SH-SY5Y (cell line): ENCODE data around the gene MFAP4.
A peak's percentile ranks its signal among the peaks of the same experiment; 100 is the strongest.

Source experiments
- GATA2 ChIP-seq: IDR thresholded peaks from 2 replicates; pipeline ENCODE4 v1.6.1; 2011; ENCODE audit warnings: mild to moderate bottlenecking, low read depth, low read length
- GATA3 ChIP-seq: IDR thresholded peaks from 2 replicates; pipeline ENCODE4 v1.6.1; 2011; ENCODE audit warnings: low read depth, mild to moderate bottlenecking, low read length, moderate library complexity

The MFAP4 gene

DNA sequence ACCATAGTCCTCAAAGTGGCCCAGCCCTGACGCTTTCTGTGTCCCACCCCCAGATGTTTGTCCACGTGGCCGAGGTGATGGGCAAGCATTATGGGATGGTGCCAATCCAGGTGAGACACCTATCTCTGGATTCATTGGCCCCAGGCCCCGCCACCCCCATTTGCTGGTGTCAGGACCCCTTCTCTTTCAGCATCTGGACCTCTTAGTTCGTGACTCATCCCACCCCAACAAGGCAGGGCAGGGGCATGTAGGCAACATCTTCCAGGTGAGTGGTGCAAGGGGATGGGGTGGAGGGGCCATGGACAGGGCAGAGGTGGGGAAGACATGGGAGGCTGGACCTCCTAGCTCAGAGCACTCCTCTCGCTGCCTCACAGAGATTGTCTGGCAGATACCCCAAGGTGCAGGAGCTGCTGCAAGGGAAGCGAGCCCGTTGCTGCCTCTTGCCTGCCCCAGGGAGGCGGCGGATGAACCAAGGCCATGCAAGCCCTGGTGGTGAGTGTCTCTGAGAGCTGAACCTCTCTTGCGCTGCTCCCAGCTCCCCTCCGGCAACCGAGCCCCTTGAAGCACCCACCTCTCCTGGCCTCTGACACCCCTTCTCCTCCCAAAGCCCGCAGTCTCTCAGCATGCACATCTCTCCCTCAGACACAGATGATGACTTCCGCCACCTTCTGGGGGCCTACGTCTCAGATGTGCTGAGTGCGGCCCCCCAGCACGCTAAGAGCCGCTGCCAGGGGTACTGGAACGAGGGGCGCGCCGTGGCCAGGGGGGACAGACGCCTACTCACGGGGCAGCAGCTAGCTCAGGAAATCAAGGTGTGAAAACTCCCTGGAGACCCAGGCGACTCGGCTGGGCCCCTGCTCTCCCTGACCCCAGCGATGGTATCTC is 27.6 kb upstream of the MFAP4 start:
- no peak for TF ChIP-seq GATA2
- TF ChIP-seq GATA3: no peak

DNA sequence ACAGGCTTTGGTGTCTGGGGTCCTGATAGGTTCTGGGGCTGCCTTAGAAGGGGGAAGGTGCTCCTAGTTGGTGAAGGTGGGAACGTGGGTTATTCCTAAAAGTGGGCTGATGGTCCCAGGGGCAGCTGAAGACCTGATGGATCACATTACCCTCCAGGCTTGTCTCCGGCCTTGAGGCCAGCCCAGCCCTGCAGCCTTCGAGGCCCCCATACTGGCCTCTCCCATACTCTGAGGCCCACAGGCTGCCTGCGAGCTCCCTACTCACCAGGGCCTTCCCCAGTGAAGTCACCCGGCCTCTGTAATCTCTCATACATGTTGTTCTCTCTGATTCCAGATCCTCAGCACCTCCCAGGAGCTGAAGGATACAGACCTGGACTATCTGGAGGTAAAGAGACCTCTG is 26.8 kb upstream of the MFAP4 start:
- TF ChIP-seq GATA2 (no peak), GATA3 (no peak)

DNA sequence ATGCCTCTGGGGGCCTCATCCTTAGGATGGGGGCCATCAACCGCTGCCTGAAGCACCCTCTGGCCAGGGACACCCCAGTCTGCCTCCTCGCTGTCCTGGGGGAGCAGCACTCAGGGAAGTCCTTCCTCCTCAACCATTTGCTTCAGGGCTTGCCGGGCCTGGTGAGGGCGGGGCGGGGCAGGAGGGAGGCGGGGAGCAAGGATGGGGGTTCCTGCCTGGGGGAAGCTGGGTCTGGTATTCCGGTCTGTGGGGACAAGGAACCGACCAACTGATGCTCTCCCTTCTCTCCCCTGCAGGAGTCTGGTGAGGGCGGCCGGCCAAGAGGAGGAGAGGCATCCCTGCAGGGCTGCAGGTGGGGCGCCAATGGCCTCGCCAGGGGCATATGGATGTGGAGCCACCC is 26.0 kb upstream of the MFAP4 start:
- no peak for TF ChIP-seq GATA3
- no peak for TF ChIP-seq GATA2

DNA sequence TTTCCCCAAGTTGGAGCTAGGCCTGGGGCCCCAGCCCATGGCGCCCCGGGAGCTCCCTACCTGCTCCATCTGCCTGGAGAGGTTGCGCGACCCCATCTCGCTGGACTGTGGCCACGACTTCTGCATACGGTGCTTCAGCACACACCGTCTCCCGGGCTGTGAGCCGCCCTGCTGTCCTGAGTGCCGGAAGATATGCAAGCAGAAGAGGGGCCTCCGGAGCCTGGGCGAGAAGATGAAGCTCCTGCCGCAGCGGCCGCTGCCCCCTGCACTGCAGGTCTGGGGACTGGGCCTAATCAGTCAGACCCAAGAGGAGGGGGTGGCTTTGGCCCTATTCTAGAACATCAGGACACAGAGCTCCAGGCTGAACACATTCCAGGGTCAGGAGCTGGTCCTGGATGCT is 25.5 kb upstream of the MFAP4 start:
- TF ChIP-seq GATA3 (no peak), GATA2 (no peak)

DNA sequence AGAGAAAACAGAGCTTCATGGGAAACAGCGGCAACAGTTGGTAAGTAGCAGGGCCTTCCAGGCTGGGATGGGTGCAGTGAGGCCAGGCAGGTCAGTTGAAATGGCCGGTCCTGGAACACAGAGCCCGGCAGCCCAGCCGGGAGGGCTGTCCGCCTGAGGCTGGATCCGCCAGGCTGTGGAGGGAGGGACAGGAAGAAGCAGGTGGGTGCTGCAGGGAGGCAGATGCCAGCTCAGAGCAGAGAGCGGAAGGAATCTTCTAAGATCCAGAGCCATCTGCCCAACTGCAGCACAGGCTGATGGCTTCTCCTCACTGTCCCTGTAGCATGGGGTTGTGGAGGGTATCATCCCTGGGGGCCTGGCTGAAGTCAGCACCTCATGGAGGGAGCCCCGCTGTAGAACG is 24.6 kb upstream of the MFAP4 start:
- TF ChIP-seq GATA3 (no peak), GATA2 (no peak)

DNA sequence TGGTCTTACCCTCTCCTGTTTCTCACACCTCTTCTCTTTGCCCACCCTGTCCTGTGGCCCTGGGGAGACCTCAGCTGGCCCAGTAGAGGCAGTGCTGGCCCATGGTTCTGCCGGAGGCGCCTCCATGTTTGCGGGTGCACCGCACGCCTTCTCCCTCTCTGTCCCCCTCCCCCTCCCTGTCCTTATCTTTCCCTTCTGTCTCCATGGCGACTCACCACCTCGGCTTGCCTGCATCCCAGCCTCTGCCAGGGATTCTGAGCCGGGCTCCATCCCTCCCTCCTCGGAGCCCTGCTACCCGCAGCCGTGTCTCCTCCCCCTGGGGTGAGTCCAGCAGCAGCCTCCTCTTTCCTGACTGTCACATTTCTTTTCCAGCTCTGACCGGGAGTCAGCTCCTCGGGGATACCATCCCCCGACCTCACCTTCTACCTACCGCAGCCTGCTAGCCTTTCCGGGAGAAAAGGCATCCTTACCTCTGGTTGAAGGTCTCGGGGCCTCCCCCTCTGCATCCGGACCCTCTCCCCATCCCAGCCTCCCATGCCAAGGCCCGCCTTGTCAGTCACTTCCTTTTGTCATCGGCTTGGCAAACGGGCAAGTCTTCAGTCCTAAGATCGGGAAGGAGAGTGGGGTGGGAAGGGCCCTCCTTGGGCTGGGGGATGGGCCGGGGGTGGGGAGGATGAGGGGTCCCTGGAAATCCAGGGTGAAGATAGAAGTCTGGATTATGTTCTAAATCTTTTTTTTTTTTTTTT is 24.1 kb upstream of the MFAP4 start, which contains the start of gene RNF112:
TSS of gene RNF112 (plus strand) at position 358 of the 746 bp plus-strand sequence. CDS start at position 535, 177 bp downstream.
- no peak for TF ChIP-seq GATA3
- TF ChIP-seq GATA2: peak; percentile 96

DNA sequence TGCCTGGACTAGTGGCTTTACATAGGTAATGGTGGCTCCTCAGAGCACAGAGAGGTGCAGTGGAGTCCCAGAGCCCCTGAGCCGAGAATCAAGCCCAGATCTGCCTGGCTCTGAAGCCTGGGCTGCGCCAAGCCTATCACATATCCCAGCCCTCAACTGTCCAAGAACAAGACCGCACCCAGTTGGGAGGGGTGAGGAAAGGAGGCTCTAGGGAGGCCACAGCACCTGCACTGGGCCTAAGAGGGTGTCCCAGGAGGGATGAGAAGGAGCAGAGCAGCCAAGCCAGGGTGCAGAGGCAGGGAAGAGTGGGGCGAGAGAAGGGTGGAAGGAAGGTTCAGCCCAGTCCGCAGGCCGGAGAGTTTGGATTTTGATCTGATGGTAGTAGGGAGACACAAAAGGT is 23.1 kb upstream of the MFAP4 start:
- TF ChIP-seq GATA2: no peak
- no peak for TF ChIP-seq GATA3

DNA sequence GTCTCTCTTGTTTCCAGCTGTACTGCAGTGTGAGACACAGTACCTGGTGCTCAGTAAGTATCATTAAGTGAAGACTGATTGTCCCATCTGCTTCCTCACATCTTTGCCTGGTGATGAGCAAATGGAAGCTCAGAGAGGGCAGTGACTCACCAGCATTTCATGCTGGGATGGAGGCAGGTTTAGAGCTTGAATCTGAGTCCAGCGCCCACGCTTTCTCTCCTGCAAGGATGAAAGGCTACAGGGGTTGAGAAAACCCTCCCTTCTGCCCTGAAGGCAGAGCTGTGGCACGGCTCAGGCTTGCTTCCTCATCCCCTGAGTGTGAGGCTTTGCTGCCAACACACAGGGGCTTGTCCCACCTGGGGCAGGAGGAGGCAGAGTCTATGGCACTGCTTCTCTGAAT is 22.5 kb upstream of the MFAP4 start:
- TF ChIP-seq GATA2 (no peak), GATA3 (no peak)

DNA sequence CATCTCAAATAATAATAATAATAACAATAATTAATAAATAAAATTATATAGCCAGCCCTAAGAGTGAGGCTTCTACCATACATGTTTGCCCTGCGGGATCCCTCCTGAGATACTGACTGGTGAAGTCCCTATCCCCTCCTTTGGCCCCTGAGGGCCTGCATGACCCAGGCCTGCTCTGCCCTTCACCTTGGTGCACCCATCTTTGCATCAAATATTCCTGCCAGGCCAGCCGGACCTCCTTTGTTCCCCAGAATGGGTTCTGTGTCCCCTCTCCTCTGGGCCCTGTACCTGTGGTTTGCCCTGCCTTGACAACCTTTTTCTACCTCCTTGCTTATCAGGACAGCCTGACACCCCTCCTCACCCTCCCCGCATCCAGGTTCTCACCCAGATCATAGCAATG is 22.1 kb upstream of the MFAP4 start:
- TF ChIP-seq GATA2: no peak
- TF ChIP-seq GATA3: no peak

DNA sequence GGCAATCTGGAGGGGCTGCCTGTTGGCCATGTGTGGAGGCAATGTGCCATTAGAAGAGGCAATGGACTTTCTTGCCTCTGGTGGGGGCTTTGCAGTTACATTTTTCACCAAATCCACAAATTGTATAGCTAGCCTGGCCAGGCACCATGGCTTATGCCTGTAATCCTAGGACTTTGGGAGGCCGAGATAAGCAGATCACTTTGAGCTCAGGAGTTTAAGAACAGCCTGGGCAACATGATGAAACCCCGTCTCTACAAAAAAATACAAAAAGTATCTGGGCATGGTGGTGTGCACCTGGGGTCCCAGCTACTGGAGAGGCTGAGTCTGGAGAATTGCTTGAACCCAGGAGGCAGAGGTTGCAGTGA is 21.3 kb upstream of the MFAP4 start:
- no peak for TF ChIP-seq GATA3
- no peak for TF ChIP-seq GATA2

DNA sequence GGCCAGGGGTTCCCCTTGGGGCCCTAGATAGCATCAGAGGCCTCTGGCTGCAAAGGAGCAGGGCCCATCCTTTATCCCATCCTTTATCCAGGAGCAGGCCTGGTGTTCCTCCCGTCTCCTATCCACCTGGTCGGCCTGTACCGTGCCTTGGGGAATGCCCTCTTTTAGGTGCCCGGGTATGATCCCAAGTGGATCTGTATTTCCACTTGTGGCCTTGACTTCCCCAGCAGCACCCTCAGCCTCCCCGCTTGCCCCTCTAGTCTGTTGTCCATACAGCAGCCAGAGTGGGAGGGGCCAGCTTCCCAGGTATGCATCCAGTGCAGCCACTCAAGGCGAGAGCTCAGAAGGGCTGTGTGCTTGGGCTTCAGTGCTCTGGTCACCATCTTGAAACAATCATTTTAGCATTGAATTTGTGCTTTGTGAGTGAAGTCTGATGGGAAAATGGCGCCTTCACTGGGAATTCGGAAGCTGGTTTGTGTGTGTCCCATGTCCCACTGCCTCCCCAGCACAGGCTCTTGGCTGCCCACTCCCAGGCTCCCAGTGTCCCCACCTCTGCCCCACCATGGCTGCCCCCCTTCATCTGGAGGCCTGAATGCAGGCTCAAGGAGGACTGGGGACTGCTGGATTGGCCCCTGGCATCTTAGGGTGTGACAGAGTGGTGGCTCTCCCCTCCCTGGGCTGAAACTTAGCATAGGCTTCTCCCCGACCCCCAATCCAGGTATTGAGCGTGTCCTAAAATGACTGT is 20.8 kb upstream of the MFAP4 start:
- TF ChIP-seq GATA2 (no peak), GATA3 (no peak)

DNA sequence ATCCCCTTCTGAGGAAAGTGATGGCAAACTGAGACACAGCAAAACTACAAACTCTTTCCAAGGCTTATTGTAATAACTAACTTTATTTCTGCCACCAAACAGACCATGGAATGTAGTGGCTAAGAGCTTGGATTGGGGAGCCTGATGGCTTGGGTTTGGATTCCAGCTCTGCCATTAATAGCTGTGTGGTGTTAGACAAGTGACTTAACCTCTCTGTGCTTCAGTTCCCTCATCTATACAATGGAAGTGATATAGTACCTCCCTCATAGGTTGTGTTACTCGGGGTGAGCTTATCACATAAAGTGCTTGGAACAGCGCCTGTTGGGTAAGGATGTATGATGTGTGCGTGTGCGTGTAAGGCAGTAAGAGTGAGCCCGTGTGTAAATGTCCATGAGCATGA is 18.1 kb upstream of the MFAP4 start:
- no peak for TF ChIP-seq GATA3
- no peak for TF ChIP-seq GATA2

DNA sequence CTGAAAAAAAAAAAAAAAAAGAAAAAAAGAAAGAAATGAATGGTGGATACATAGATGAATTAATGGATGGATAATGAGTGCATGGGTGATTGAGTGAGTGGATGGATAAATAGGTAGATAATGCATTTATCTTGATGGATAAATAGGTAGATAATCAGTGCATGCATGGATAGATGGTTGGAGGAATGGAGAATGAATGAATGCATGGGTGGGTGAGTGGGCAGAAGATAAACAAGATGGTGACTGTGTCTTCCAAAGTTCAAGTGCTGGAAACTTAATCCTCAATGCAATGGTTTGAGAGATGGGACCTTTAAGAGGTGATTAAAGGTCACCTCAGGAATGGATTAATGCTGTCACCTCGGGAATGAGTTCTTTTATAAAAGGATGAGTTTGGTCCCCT is 17.3 kb upstream of the MFAP4 start:
- no peak for TF ChIP-seq GATA2
- TF ChIP-seq GATA3: no peak

DNA sequence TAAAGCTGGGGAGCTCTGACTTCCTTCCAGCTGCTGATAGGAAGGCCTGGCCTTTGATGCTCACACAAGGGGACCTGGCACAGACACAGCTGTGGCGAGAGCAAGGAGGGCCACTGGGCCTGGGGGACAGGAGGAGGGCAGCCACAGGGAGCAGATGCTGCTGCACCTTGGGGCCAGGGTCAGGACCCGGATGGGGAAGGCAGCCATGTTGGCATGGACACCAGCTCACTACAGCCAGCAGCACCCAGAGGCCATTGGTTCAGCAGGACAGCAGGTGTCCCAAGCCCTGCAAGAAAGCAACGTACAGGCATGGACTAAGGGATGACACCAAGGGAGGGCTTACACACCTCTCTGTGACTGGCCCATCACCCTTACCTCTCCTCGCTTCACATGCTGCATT is 16.0 kb upstream of the MFAP4 start:
- TF ChIP-seq GATA3 (no peak), GATA2 (no peak)
